Testis (tissue), 3 donors: Measurements from ENCODE around the gene SHROOM3. TPM values are rescaled to one million over a fixed set of nuclear protein-coding genes. Genes with fewer than 3 reads are reported as not detected.

ENCODE experiments used
- DNase-seq: peaks from one replicate; pipeline ENCODE4 v3.0.0-alpha.2; 2019
- H3K27ac ChIP-seq, 2 donors: fragments of 200-600 bp; sonication (generic); one replicate each; pipeline ENCODE4 v1.5.1; 2019
- H3K27me3 ChIP-seq: fragments of 200-600 bp; sonication (generic); one replicate; pipeline ENCODE4 v1.5.1; 2019
- H3K36me3 ChIP-seq: fragments of 200-600 bp; sonication (generic); one replicate; pipeline ENCODE4 v1.5.1; 2017; ENCODE audit warnings: low read depth; ENCODE audit errors: missing control alignments
- H3K4me1 ChIP-seq: fragments of 200-600 bp; sonication (generic); one replicate; pipeline ENCODE4 v1.5.1; 2019
- H3K4me3 ChIP-seq, 2 donors: fragments of 200-600 bp; sonication (generic); one replicate each; pipeline ENCODE4 v1.5.1; 2017 to 2019
- H3K9me3 ChIP-seq: fragments of 200-600 bp; sonication (generic); one replicate; pipeline ENCODE4 v1.5.1; 2017
- CTCF ChIP-seq, 3 experiments: fragments of 450-650 bp in 2 of 3; fragments of 200-600 bp in 1 of 3; sonication (generic) in 1 of 3; IDR thresholded peaks; one replicate each; pipeline ENCODE4 v1.5.1; 2016 to 2019; ENCODE audit warnings: antibody characterized with exemption in 3 of 3, mild to moderate bottlenecking in 2 of 3, moderate library complexity in 1 of 3
- POLR2A ChIP-seq: fragments of 450-650 bp; IDR thresholded peaks from one replicate; pipeline ENCODE4 v1.6.1; 2017; ENCODE audit warnings: antibody characterized with exemption, mild to moderate bottlenecking, moderate library complexity
- WGBS, 2 donors: methylation state at CpG; one replicate each; pipeline ENCODE4 v1.1.5; 2018; 5-methylcytosine and 5-hydroxymethylcytosine counted together
- intact Hi-C: fragments of 100-400 bp; cut with DNase I; formaldehyde crosslinking; loops from one replicate; pipeline ENCODE4 v1.15.1; 2023; ENCODE audit warnings: low total_unique reads
- polyA plus RNA-seq: library from polyadenylated mRNA; stranded (reverse); fragments of 350-450 nt; fragmentation: Illumina TruSeq; extraction: RNeasy Lipid Tissue Mini Kit (QIAGEN cat#74804); gene quantifications from one replicate; pipeline ENCODE4 v1.2.3, GENCODE V29; 2014; ENCODE audit warnings: low read depth, low replicate concordance; ENCODE audit not compliant: insufficient read depth
- total RNA-seq, 2 donors: library from RNA; depleted of rRNA; stranded (reverse); fragments of >200 nt; gene quantifications; one replicate each; pipeline ENCODE4 v1.2.3, GENCODE V29; 2016

SHROOM3 gene
- total and polyA plus RNA-seq, 3 donors from 2014 or later = 3.9 to 7.2 (median 6.4) TPM

GRCh38 chr4:76592460-76592859 is 157.4 kb downstream of the SHROOM3 start:
- H3K27ac ChIP-seq = no peak overlapping the region
- intact Hi-C loops = no loop called here
- H3K27me3 ChIP-seq = no peaks in the 10 kb centered on the region
- DNase-seq = no peak
- H3K36me3 ChIP-seq = no peaks in the 10 kb centered on the region
- WGBS, 2 donors = 86 to 90% methylated on average over 6 of the region's 6 CpGs
- TF ChIP-seq POLR2A (no peak), CTCF (IDR thresholded peaks at IDR 0.05) (no peak)
- no peaks in the 10 kb centered on the region for H3K9me3 ChIP-seq
- H3K4me1 ChIP-seq = no peaks in the 10 kb centered on the region
- no peak overlapping the region for H3K4me3 ChIP-seq

GRCh38 chr4:76594173-76594572 is 159.1 kb downstream of the SHROOM3 start:
- no peaks in the 10 kb centered on the region for H3K36me3 ChIP-seq
- no peaks in the 10 kb centered on the region for H3K27me3 ChIP-seq
- intact Hi-C loops = no loop called here
- H3K27ac ChIP-seq = no peak overlapping the region
- WGBS, 2 donors = 93 to 97% methylated on average over 2 of the region's 2 CpGs
- DNase-seq = no peak
- H3K9me3 ChIP-seq = no peaks in the 10 kb centered on the region
- no peak for TF ChIP-seq CTCF (IDR thresholded peaks at IDR 0.05)
- no peak for TF ChIP-seq POLR2A
- no peak overlapping the region for H3K4me3 ChIP-seq
- no peaks in the 10 kb centered on the region for H3K4me1 ChIP-seq

- whole genome bisulfite sequencing, 2 donors = 89 to 91% methylated on average over 1 of the region's 1 CpG
- Histone ChIP-seq H3K27me3 (no peaks in the 10 kb centered on the region), H3K9me3 (no peaks in the 10 kb centered on the region), H3K4me3 (no peak overlapping the region), H3K27ac (no peak overlapping the region), H3K4me1 (no peaks in the 10 kb centered on the region), H3K36me3 (no peaks in the 10 kb centered on the region)
- TF ChIP-seq CTCF (IDR thresholded peaks at IDR 0.05) (no peak), POLR2A (no peak)
- intact Hi-C loops = no loop called here
- DNase-seq = no peak
Observed at GRCh38 chr4:76595435-76595834, 160.4 kb downstream of the SHROOM3 start.

GRCh38 chr4:76596713-76597112 is 161.7 kb downstream of the SHROOM3 start:
- H3K27ac ChIP-seq = no peak overlapping the region
- H3K36me3 ChIP-seq = no peaks in the 10 kb centered on the region
- no peaks in the 10 kb centered on the region for H3K9me3 ChIP-seq
- intact Hi-C loops = no loop called here
- H3K27me3 ChIP-seq = no peaks in the 10 kb centered on the region
- TF ChIP-seq POLR2A (no peak), CTCF (IDR thresholded peaks at IDR 0.05) (no peak)
- no peak overlapping the region for H3K4me3 ChIP-seq
- DNase-seq = no peak
- WGBS, 2 donors = 91 to 96% methylated on average over 5 of the region's 5 CpGs
- no peaks in the 10 kb centered on the region for H3K4me1 ChIP-seq

GRCh38 chr4:76597423-76597979 is 162.5 kb downstream of the SHROOM3 start:
- DNase-seq = no peak
- Histone ChIP-seq H3K9me3 (no peaks in the 10 kb centered on the region), H3K27me3 (no peaks in the 10 kb centered on the region), H3K36me3 (no peaks in the 10 kb centered on the region), H3K4me1 (no peaks in the 10 kb centered on the region), H3K27ac (no peak overlapping the region), H3K4me3 (no peak overlapping the region)
- intact Hi-C loops = no loop called here
- no peak for TF ChIP-seq POLR2A
- WGBS, 2 donors = 63 to 65% methylated on average over 5 of the region's 5 CpGs
